HCT116 (cell line): ENCODE data around the gene DNAH10.

Experiments
- CTCF ChIP-seq, 3 experiments: fragments of 200-600 bp in 1 of 3; sonication (generic) in 1 of 3; IDR thresholded peaks in 2 of 3; conservative IDR thresholded peaks in 1 of 3; 2 replicates each; pipeline ENCODE4 v1.5.1; 2012 to 2017; ENCODE audit warnings: low read depth in 2 of 3, low read length in 2 of 3, antibody characterized with exemption in 1 of 3, borderline replicate concordance in 1 of 3, control low read depth in 1 of 3, mild to moderate bottlenecking in 1 of 3, mixed read lengths in 1 of 3, mixed run types in 1 of 3, moderate library complexity in 1 of 3; ENCODE audit not compliant: insufficient read depth in 1 of 3
- EZH2 ChIP-seq: fragments of 200-600 bp; sonication (generic); IDR thresholded peaks from 2 replicates; pipeline ENCODE4 v1.6.1; 2017; ENCODE audit warnings: antibody characterized with exemption, mixed run types
- MAX ChIP-seq: IDR thresholded peaks from 2 replicates; pipeline ENCODE4 v1.6.1; 2012
- POLR2A ChIP-seq: IDR thresholded peaks from 2 replicates; pipeline ENCODE4 v1.7.0; 2011; ENCODE audit warnings: borderline replicate concordance; ENCODE audit not compliant: insufficient read depth, insufficient read length; ENCODE audit errors: extremely low read depth
- RAD21 ChIP-seq: IDR thresholded peaks from 2 replicates; pipeline ENCODE4 v1.6.1; 2012; ENCODE audit warnings: low read depth, mild to moderate bottlenecking
- ZNF274 ChIP-seq: fragments of 200-500 bp; sonication (Bioruptor generic); IDR thresholded peaks from 2 replicates; pipeline ENCODE4 v1.6.1; 2014; ENCODE audit warnings: mild to moderate bottlenecking, low read depth, low read length, inconsistent platforms

- TF ChIP-seq RAD21 = no peak
- no peak for TF ChIP-seq POLR2A
- no peak for TF ChIP-seq MAX
- TF ChIP-seq CTCF (IDR thresholded peaks at IDR 0.05 in 2 of 3, conservative IDR thresholded peaks at IDR 0.05 in 1 of 3; ENCODE audit: borderline replicate concordance in 1 of 3, insufficient read depth in 1 of 3, low read depth in 2 of 3, low read length in 2 of 3) = no peak
- no peak for TF ChIP-seq ZNF274
- TF ChIP-seq EZH2 = no peak
These were observed 205.1 kb downstream of the DNAH10 start for GRCh38 chr12:123967121-123967586.
